ENCODE results near the gene LTBP3.

The LTBP3 gene

DNA sequence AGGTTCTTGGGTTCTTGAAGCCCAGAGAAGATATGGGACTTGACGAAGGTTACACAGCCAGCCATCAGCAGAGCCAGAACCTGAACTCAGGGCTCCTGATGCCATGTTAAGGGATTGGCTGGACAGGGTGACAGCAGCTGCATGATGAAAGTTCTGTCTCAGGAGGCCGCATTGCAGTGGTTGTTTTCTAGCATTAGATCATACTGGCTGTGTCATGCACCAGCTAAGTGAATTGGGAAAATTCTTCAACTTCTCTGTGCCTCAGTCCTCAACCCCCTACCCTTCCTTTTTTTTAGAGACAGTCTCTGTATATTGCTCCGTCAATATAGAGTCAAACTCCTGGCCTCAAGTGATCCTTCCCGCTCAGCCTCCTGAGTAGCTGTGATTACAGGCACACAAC is 5.4 kb upstream of the LTBP3 start:
- no peak overlapping the region for H3K4me3 ChIP-seq (ENCODE audit: low read depth, low read length)
- TF ChIP-seq, protein P1, sequence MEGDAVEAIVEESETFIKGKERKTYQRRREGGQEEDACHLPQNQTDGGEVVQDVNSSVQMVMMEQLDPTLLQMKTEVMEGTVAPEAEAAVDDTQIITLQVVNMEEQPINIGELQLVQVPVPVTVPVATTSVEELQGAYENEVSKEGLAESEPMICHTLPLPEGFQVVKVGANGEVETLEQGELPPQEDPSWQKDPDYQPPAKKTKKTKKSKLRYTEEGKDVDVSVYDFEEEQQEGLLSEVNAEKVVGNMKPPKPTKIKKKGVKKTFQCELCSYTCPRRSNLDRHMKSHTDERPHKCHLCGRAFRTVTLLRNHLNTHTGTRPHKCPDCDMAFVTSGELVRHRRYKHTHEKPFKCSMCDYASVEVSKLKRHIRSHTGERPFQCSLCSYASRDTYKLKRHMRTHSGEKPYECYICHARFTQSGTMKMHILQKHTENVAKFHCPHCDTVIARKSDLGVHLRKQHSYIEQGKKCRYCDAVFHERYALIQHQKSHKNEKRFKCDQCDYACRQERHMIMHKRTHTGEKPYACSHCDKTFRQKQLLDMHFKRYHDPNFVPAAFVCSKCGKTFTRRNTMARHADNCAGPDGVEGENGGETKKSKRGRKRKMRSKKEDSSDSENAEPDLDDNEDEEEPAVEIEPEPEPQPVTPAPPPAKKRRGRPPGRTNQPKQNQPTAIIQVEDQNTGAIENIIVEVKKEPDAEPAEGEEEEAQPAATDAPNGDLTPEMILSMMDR (IDR thresholded peaks at IDR 0.05; ENCODE audit: low read depth, low read length), result no peak
- no peaks in the 10 kb centered on the region for H3K9me3 ChIP-seq (ENCODE audit: severe bottlenecking)
- no peak for DNase-seq
- H3K27ac ChIP-seq, result no peak overlapping the region
- H3K27me3 ChIP-seq (ENCODE audit: insufficient read depth, low read depth, severe bottlenecking), result no peaks in the 10 kb centered on the region
- H3K36me3 ChIP-seq, result peaks cover 2% of the 10 kb centered on the region

- no peaks in the 10 kb centered on the region for H3K36me3 ChIP-seq
- no peak overlapping the region for H3K4me3 ChIP-seq (ENCODE audit: low read depth, low read length)
- no peaks in the 10 kb centered on the region for H3K27me3 ChIP-seq (ENCODE audit: insufficient read depth, low read depth, severe bottlenecking)
- DNase-seq, result no peak
- H3K27ac ChIP-seq, result no peak overlapping the region
- TF ChIP-seq, protein P1 (IDR thresholded peaks at IDR 0.05; ENCODE audit: low read depth, low read length), result no peak
- H3K9me3 ChIP-seq (ENCODE audit: severe bottlenecking), result no peaks in the 10 kb centered on the region
Measured at GRCh38 chr11:65562788-65563187, 4.6 kb upstream of the LTBP3 start.

DNA sequence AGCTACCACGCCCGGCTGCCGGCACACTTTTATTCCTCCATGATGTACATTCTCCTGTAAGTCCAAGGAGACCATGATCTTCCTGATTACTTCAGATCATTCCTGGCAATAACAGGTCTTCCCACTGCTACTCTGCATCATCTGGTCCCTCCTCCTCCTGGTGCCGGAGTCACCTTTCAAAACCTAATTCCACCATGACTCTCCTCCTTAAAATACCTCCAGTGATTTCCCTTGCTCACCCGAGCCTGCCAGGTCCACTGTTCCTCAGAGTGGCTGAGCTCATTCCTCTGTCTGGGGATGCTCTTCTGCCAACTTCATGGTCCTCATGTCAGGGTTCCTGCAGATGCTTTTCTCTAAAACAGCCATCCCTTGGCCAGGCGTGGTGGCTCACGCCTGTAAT is 3.9 kb upstream of the LTBP3 start:
- no peaks in the 10 kb centered on the region for H3K36me3 ChIP-seq
- H3K27me3 ChIP-seq (ENCODE audit: insufficient read depth, low read depth, severe bottlenecking), result no peaks in the 10 kb centered on the region
- no peak overlapping the region for H3K27ac ChIP-seq
- H3K4me3 ChIP-seq (ENCODE audit: low read depth, low read length), result no peak overlapping the region
- H3K9me3 ChIP-seq (ENCODE audit: severe bottlenecking), result no peaks in the 10 kb centered on the region
- TF ChIP-seq, protein P1 (IDR thresholded peaks at IDR 0.05; ENCODE audit: low read depth, low read length), result no peak
- no peak for DNase-seq

- Histone ChIP-seq H3K9me3 (ENCODE audit: severe bottlenecking) (no peaks in the 10 kb centered on the region), H3K36me3 (no peaks in the 10 kb centered on the region), H3K27me3 (ENCODE audit: insufficient read depth, low read depth, severe bottlenecking) (no peaks in the 10 kb centered on the region), H3K27ac (peak overlapping the region; percentile 20; the same call in 1 of the 2 replicates), H3K4me3 (ENCODE audit: low read depth, low read length) (no peak overlapping the region)
- peak; percentile 74 for DNase-seq
- TF ChIP-seq, protein P1 (IDR thresholded peaks at IDR 0.05; ENCODE audit: low read depth, low read length), result no peak
Measured at GRCh38 chr11:65560555-65561418, 2.6 kb upstream of the LTBP3 start.

- Histone ChIP-seq H3K27me3 (ENCODE audit: insufficient read depth, low read depth, severe bottlenecking) (no peaks in the 10 kb centered on the region), H3K27ac (no peak overlapping the region), H3K9me3 (ENCODE audit: severe bottlenecking) (no peaks in the 10 kb centered on the region), H3K4me3 (ENCODE audit: low read depth, low read length) (no peak overlapping the region), H3K36me3 (no peaks in the 10 kb centered on the region)
- DNase-seq, result no peak
- TF ChIP-seq, protein P1 (IDR thresholded peaks at IDR 0.05; ENCODE audit: low read depth, low read length), result no peak
Measured at GRCh38 chr11:65559951-65560537, 1.9 kb upstream of the LTBP3 start.

Data from WERI-Rb-1 (cell line).